ENCODE measurements around the gene CNTNAP2. TPM values are rescaled to one million over a fixed set of nuclear protein-coding genes. Genes with fewer than 3 reads are reported as not detected.

Gene CNTNAP2
- total and polyA plus RNA-seq, 9 of the 15 experiments (the other 6 are each of a cell fraction or from before 2014, with no cell fraction given), result 0.04 to 0.62 (median 0.09) TPM; not detected in 4

- FAIRE-seq (no peak), DNase-seq (ENCODE audit: extremely low read depth in 1 of 4, low spot score in 3 of 4) (no peak), ATAC-seq (no peak)
- H4K20me1 ChIP-seq (replicated peaks; ENCODE audit: control insufficient read depth, insufficient read depth, low read length), result no peaks in the 10 kb centered on the region
- no TSS peak for BruUV-seq (replicated peaks)
- in situ Hi-C loops (cut with MboI), result no loop called here
- H3K36me3 ChIP-seq (ENCODE audit: control insufficient read depth, insufficient read depth, low read length), result no peaks in the 10 kb centered on the region
- H2AFZ ChIP-seq (ENCODE audit: low read depth, low read length), result no peak overlapping the region
- no peak for TF ChIP-seq KDM4B (IDR thresholded peaks at IDR 0.05; ENCODE audit: borderline replicate concordance in 2 of 2, low read depth in 1 of 2)
- TF ChIP-seq LARP7 (IDR thresholded peaks at IDR 0.05), result no peak
- no peak for TF ChIP-seq IFI16 (CRISPR knock-in tag; IDR thresholded peaks at IDR 0.05)
- no peak for TF ChIP-seq JUND (IDR thresholded peaks at IDR 0.05; ENCODE audit: borderline replicate concordance, low read depth, low read length)
- no peak for TF ChIP-seq JUND (tag; IDR thresholded peaks at IDR 0.05; ENCODE audit: borderline replicate concordance, low read depth, low read length)
- no peak for TF ChIP-seq ZFPM2 (CRISPR knock-in tag; IDR thresholded peaks at IDR 0.05)
- no peak for TF ChIP-seq ELF4 (CRISPR knock-in tag; IDR thresholded peaks at IDR 0.05)
- TF ChIP-seq RBM22 (IDR thresholded peaks at IDR 0.05; ENCODE audit: low read depth, low read length, poor library complexity, severe bottlenecking), result no peak
- WGBS (ENCODE audit: insufficient coverage, low coverage, missing lambda C conversion rate), result 3% methylated on average over 2 of the region's 2 CpGs
- H3K4me2 ChIP-seq (ENCODE audit: insufficient read depth, low read length), result no peak overlapping the region
- no peak overlapping the region for H3K27ac ChIP-seq (ENCODE audit: extremely low read depth, low read depth, low read length)
- no peaks in the 10 kb centered on the region; the same call in 1 of the 2 replicates for H3K9me3 ChIP-seq (replicated peaks; ENCODE audit: control insufficient read depth, insufficient read depth, low read depth, low read length)
- no peaks in the 10 kb centered on the region for H3K9me1 ChIP-seq (ENCODE audit: control insufficient read depth, insufficient read depth, low read length)
- H3K4me1 ChIP-seq (replicated peaks in 1 of 2; ENCODE audit: control insufficient read depth in 2 of 2, insufficient read depth in 2 of 2, low read length in 2 of 2), result no peaks in the 10 kb centered on the region
- ChIA-PET POLR2A (no interaction called here), CTCF (ENCODE audit: low intra/inter-chr PET ratio) (no interaction called here)
- H3K27me3 ChIP-seq (ENCODE audit: control insufficient read depth in 2 of 2, insufficient read depth in 2 of 2, low read length in 2 of 2), result no peaks in the 10 kb centered on the region
- H3K79me2 ChIP-seq (ENCODE audit: control insufficient read depth, insufficient read depth, low read length), result no peaks in the 10 kb centered on the region
- H3K9ac ChIP-seq (ENCODE audit: insufficient read depth in 1 of 2, low read depth in 2 of 2, low read length in 2 of 2), result no peak overlapping the region
- no peak overlapping the region for H3K4me3 ChIP-seq
- intact Hi-C loops (cut with micrococcal nuclease), result no loop called here
These were observed 242.6 kb downstream of the CNTNAP2 start for GRCh38 chr7:146359176-146359575.

DNA sequence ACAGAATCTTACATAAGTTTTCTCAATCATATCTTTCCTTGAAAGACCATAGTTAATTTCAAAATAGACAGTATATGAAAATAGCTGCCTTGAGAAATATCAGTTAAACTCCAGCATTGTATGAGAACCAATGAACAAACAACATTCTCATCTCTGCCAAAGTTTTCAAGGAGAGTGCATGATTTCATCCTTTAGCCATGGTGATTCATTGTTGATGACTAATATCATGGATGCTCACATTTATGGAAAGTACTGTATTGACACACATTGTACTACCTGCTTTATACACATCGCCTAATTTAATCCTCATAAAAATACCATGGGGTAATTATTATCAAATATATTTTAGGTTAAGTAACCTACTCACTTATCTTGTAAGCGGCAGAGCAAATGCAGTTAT, 250.3 kb downstream of the CNTNAP2 start:
- DNase-seq (ENCODE audit: extremely low read depth in 1 of 4, low spot score in 3 of 4) (no peak), FAIRE-seq (no peak), ATAC-seq (no peak)
- intact Hi-C loops (cut with micrococcal nuclease), result no loop called here
- H3K4me1 ChIP-seq (replicated peaks in 1 of 2; ENCODE audit: control insufficient read depth in 2 of 2, insufficient read depth in 2 of 2, low read length in 2 of 2), result no peaks in the 10 kb centered on the region
- no peaks in the 10 kb centered on the region for H3K9me3 ChIP-seq (replicated peaks; ENCODE audit: control insufficient read depth, insufficient read depth, low read depth, low read length)
- H4K20me1 ChIP-seq (replicated peaks; ENCODE audit: control insufficient read depth, insufficient read depth, low read length), result no peaks in the 10 kb centered on the region
- in situ Hi-C loops (cut with MboI), result no loop called here
- H3K4me2 ChIP-seq (ENCODE audit: insufficient read depth, low read length), result no peak overlapping the region
- no peak overlapping the region for H3K4me3 ChIP-seq
- no peaks in the 10 kb centered on the region for H3K36me3 ChIP-seq (ENCODE audit: control insufficient read depth, insufficient read depth, low read length)
- no peaks in the 10 kb centered on the region for H3K79me2 ChIP-seq (ENCODE audit: control insufficient read depth, insufficient read depth, low read length)
- no peak overlapping the region for H2AFZ ChIP-seq (ENCODE audit: low read depth, low read length)
- H3K27me3 ChIP-seq (ENCODE audit: control insufficient read depth in 2 of 2, insufficient read depth in 2 of 2, low read length in 2 of 2), result no peaks in the 10 kb centered on the region
- no peak overlapping the region for H3K27ac ChIP-seq (ENCODE audit: extremely low read depth, low read depth, low read length)
- H3K9ac ChIP-seq (ENCODE audit: insufficient read depth in 1 of 2, low read depth in 2 of 2, low read length in 2 of 2), result no peak overlapping the region
- WGBS (ENCODE audit: insufficient coverage, low coverage, missing lambda C conversion rate), result 0% methylated on average over 2 of the region's 2 CpGs
- ChIA-PET POLR2A (no interaction called here), CTCF (ENCODE audit: low intra/inter-chr PET ratio) (no interaction called here)
- no peaks in the 10 kb centered on the region for H3K9me1 ChIP-seq (ENCODE audit: control insufficient read depth, insufficient read depth, low read length)
- BruUV-seq (replicated peaks), result no TSS peak
- TF ChIP-seq ARID1B (IDR thresholded peaks at IDR 0.05), result no peak
- TF ChIP-seq U2AF1 (optimal IDR thresholded peaks at IDR 0.05; ENCODE audit: low read depth, low read length), result no peak
- no peak for TF ChIP-seq ARID4B (CRISPR knock-in tag; IDR thresholded peaks at IDR 0.05)
- no peak for TF ChIP-seq MTA3 (IDR thresholded peaks at IDR 0.05; ENCODE audit: borderline replicate concordance)
